GM18526 (cell line): ENCODE results near the gene ITPRIPL2.

Experiments
- POLR2A ChIP-seq: IDR thresholded peaks from 3 replicates; pipeline ENCODE4 v1.6.1; 2011; ENCODE audit not compliant: insufficient read length; ENCODE audit errors: extremely low read depth

The ITPRIPL2 gene

DNA sequence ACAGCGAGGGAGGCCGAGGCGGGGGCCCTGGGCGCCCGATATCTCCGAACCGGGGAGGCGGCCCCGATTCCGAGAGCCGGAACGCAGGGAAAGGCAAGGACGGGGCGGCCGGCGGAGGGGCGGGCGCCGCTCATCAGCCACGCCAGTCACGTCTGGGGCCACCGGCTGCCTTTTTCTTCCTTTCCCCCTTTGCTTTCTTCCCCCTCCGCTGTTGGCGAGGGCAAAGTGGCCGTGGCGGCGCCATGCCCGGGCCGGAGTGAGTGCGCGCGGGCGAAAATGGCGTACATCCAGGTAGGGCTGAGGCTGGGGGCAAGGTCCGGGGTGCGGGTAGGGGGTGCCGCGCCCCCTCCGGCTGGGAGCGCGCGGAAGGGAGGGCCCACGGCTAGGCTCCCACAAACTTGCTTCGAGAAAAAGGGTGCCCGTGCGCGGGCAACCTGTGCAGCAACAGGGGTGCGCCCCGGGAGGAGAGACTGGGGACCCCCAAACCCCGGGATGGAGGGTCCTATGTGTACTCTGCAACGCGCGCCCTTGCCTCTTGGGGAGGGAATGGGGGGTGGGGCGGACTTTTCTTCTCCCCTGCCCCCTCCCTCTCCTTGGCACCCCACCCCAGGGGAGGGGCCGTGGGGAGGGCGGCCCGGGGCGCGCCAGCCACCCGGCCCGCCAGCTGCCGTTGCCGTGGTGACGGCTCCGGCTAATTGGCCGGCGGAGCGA, 54.8 kb downstream of the ITPRIPL2 start:
- no peak for TF ChIP-seq POLR2A

DNA sequence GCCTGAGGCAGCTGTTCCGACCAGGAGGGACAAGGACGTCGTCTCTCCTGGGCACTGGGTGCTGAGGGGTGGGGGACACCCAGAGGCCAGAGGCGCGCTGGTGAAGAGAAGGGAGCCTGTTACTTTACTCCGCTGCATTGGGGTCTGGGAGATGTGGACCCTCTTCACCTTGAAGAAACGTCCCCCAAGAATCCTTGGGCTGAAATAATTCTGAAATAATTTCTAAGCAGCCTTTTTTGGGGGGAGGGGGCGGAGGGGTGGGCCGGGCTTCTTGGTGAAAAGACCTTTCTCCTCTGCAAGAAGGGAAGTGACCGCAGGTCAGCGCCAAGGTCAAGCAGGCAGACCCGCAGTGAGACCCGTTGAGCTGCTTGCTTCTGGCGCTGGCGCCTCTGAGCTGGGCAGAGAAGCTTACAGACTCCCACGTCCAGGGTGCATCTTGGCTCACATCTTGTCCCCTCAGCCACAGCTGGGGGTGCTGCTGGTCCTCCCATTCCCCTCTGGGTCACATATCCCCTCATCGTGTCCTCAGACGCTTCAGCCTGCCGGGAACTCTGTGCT, 55.4 kb downstream of the ITPRIPL2 start:
- no peak for TF ChIP-seq POLR2A

DNA sequence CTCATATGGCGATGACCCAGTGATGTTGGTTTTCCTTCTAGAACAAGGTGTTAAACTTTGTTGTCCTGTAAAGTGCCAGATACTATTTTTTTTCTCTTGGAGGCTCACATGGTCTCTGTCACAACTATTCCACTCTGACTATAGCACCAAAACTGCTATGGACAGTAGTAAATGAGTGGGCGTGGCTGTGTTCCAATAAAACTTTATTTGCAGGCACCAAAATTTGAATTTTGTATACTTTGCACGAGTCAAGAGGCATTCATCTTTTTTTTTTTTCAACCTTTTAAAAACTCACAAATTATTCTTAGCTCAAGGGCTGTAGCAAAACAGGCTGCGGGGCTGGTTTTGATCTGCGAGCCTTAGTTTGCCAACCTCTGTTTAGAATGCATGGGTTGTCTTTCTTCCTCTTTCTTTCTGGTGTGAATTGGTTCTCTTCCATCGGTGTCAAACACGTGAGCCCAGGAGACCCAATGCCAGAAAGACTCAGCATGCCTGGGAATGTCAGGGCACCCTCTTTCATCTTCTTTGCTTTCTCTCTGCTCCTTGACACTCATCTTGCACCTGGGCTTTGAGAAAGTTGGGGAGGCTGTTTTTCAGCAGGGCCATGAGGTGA, 56.4 kb downstream of the ITPRIPL2 start:
- no peak for TF ChIP-seq POLR2A
